HEK293 (cell line): ENCODE data around the gene ITPR2.

Experiments used
- CTCF ChIA-PET: fragments of 350-600 bp; formaldehyde crosslinking; extraction: SDS; loops from one replicate; lab custom pipeline; 2021; ENCODE audit warnings: antibody characterized with exemption; lab: Yijun Ruan, JAX
- POLR2A ChIA-PET: fragments of 300-600 bp; formaldehyde crosslinking; extraction: SDS; loops from one replicate; lab custom pipeline; 2020; ENCODE audit warnings: antibody characterized with exemption, inconsistent platforms; lab: Yijun Ruan, JAX
- H3K27ac ChIP-seq: fragments of 200-500 bp; sonication (Bioruptor generic); 2 replicates; pipeline ENCODE4 v1.5.1; 2014; ENCODE audit warnings: low read depth, low read length, control low read depth, inconsistent platforms; ENCODE audit errors: extremely low read depth
- H3K36me3 ChIP-seq, 2 experiments: fragments of 200-500 bp in 1 of 2; sonication (Bioruptor generic) in 1 of 2; 1 replicate in 1 of 2; 2 replicates in 1 of 2; pipeline ENCODE4 v1.5.1; 2014 to 2017; ENCODE audit warnings: inconsistent platforms in 2 of 2, low read length in 2 of 2; ENCODE audit not compliant: control insufficient read depth in 2 of 2, insufficient read depth in 1 of 2
- H3K4me1 ChIP-seq: fragments of 200-500 bp; sonication (Bioruptor generic); 2 replicates; pipeline ENCODE4 v1.5.1; 2014; ENCODE audit warnings: mild to moderate bottlenecking, low read length, inconsistent platforms; ENCODE audit not compliant: control insufficient read depth, insufficient read depth
- H3K4me3 ChIP-seq: 2 replicates; pipeline ENCODE4 v1.5.1; 2011; ENCODE audit warnings: low read depth, mild to moderate bottlenecking, control low read depth, low read length, moderate library complexity
- H3K9me3 ChIP-seq: fragments of 200-500 bp; sonication (Bioruptor generic); 2 replicates; pipeline ENCODE4 v1.5.1; 2014; ENCODE audit warnings: low read depth, low read length, inconsistent platforms; ENCODE audit not compliant: control insufficient read depth, insufficient read depth
- FEZF1 ChIP-seq: fragments of 450-650 bp; formaldehyde crosslinking; IDR thresholded peaks from 2 replicates; pipeline ENCODE4 v1.5.1; 2016; ENCODE audit warnings: missing biosample characterization, missing genetic modification characterization
- PRDM6 ChIP-seq: fragments of 450-650 bp; formaldehyde crosslinking; IDR thresholded peaks from 2 replicates; pipeline ENCODE4 v1.5.1; 2017; ENCODE audit warnings: missing biosample characterization, missing genetic modification characterization
- TCF7L2 ChIP-seq: IDR thresholded peaks from 2 replicates; pipeline ENCODE4 v1.6.1; 2011; ENCODE audit warnings: low read depth, mild to moderate bottlenecking, inconsistent platforms, low read length, moderate library complexity, borderline replicate concordance
- ZBTB17 ChIP-seq: fragments of 450-650 bp; formaldehyde crosslinking; IDR thresholded peaks from 2 replicates; pipeline ENCODE4 v1.5.1; 2016; ENCODE audit warnings: missing biosample characterization, missing genetic modification characterization
- ZBTB44 ChIP-seq: fragments of 450-650 bp; IDR thresholded peaks from 2 replicates; pipeline ENCODE4 v1.5.1; 2018; ENCODE audit warnings: missing biosample characterization, mild to moderate bottlenecking, missing genetic modification characterization
- ZFP37 ChIP-seq: fragments of 450-650 bp; formaldehyde crosslinking; IDR thresholded peaks from 2 replicates; pipeline ENCODE4 v1.5.1; 2016; ENCODE audit warnings: missing biosample characterization, missing genetic modification characterization
- ZNF169 ChIP-seq: fragments of 450-650 bp; formaldehyde crosslinking; IDR thresholded peaks from 2 replicates; pipeline ENCODE4 v1.5.1; 2016; ENCODE audit warnings: missing biosample characterization, missing genetic modification characterization
- ZNF175 ChIP-seq: fragments of 450-650 bp; formaldehyde crosslinking; IDR thresholded peaks from 2 replicates; pipeline ENCODE4 v1.5.1; 2016; ENCODE audit warnings: missing biosample characterization, missing genetic modification characterization
- ZNF292 ChIP-seq: fragments of 450-650 bp; formaldehyde crosslinking; IDR thresholded peaks from 2 replicates; pipeline ENCODE4 v1.5.1; 2016; ENCODE audit warnings: low read depth, missing biosample characterization, missing genetic modification characterization, borderline replicate concordance
- ZNF335 ChIP-seq: fragments of 450-650 bp; formaldehyde crosslinking; conservative IDR thresholded peaks from 2 replicates; pipeline ENCODE4 v1.5.1; 2016; ENCODE audit warnings: missing biosample characterization, missing genetic modification characterization
- ZNF354C ChIP-seq: fragments of 450-650 bp; formaldehyde crosslinking; IDR thresholded peaks from 2 replicates; pipeline ENCODE4 v1.5.1; 2016; ENCODE audit warnings: missing biosample characterization, missing genetic modification characterization, low read depth, borderline replicate concordance
- ZNF391 ChIP-seq: fragments of 450-650 bp; formaldehyde crosslinking; IDR thresholded peaks from 2 replicates; pipeline ENCODE4 v1.5.1; 2016; ENCODE audit warnings: low read depth, missing biosample characterization, missing genetic modification characterization, borderline replicate concordance
- ZNF48 ChIP-seq: fragments of 450-650 bp; formaldehyde crosslinking; IDR thresholded peaks from 2 replicates; pipeline ENCODE4 v1.5.1; 2016; ENCODE audit warnings: missing biosample characterization, missing genetic modification characterization
- ZNF501 ChIP-seq: fragments of 450-650 bp; formaldehyde crosslinking; IDR thresholded peaks from 2 replicates; pipeline ENCODE4 v1.5.1; 2016; ENCODE audit warnings: missing biosample characterization, missing genetic modification characterization
- ZNF530 ChIP-seq: fragments of 450-650 bp; formaldehyde crosslinking; IDR thresholded peaks from 2 replicates; pipeline ENCODE4 v1.5.1; 2016; ENCODE audit warnings: low read depth, missing biosample characterization, missing genetic modification characterization
- ZNF571 ChIP-seq: fragments of 450-650 bp; formaldehyde crosslinking; IDR thresholded peaks from 2 replicates; pipeline ENCODE4 v1.5.0; 2017; ENCODE audit warnings: missing biosample characterization, missing genetic modification characterization
- ZNF624 ChIP-seq: fragments of 450-650 bp; formaldehyde crosslinking; IDR thresholded peaks from 2 replicates; pipeline ENCODE4 v1.5.1; 2017; ENCODE audit warnings: missing biosample characterization, missing genetic modification characterization
- ZNF626 ChIP-seq: fragments of 450-650 bp; sonication (Bioruptor Pico); formaldehyde crosslinking; IDR thresholded peaks from 2 replicates; pipeline ENCODE4 v1.5.1; 2018; ENCODE audit warnings: missing biosample characterization, missing genetic modification characterization, inconsistent platforms
- ZNF707 ChIP-seq: fragments of 450-650 bp; formaldehyde crosslinking; IDR thresholded peaks from 2 replicates; pipeline ENCODE4 v1.5.1; 2016; ENCODE audit warnings: missing biosample characterization, missing genetic modification characterization
- ZNF747 ChIP-seq: fragments of 450-650 bp; formaldehyde crosslinking; IDR thresholded peaks from 2 replicates; pipeline ENCODE4 v1.5.1; 2016; ENCODE audit warnings: missing biosample characterization, missing genetic modification characterization
- ZNF768 ChIP-seq: fragments of 450-650 bp; formaldehyde crosslinking; IDR thresholded peaks from 2 replicates; pipeline ENCODE4 v1.5.1; 2018; ENCODE audit warnings: missing biosample characterization, mild to moderate bottlenecking, missing genetic modification characterization
- ZSCAN16 ChIP-seq: fragments of 450-650 bp; formaldehyde crosslinking; IDR thresholded peaks from 2 replicates; pipeline ENCODE4 v1.5.1; 2016; ENCODE audit warnings: missing biosample characterization, missing genetic modification characterization

ITPR2 gene

GRCh38 chr12:26686408-26686807 lies 146.6 kb downstream of the ITPR2 start:
- H3K4me1 ChIP-seq = no peaks in the 10 kb centered on the region; the same call in 1 of the 2 replicates
- TF ChIP-seq ZSCAN16 (tag by site-specific recombination) (no peak), PRDM6 (no peak), ZNF707 (tag by site-specific recombination) (no peak), ZNF169 (tag by site-specific recombination) (no peak)
- POLR2A ChIA-PET = no interaction called here
- no peak overlapping the region for H3K27ac ChIP-seq
- H3K36me3 ChIP-seq = peaks cover 0 to 10% of the 10 kb centered on the region in 2 experiments; a peak in 1 of 3 replicates
- H3K4me3 ChIP-seq = no peak overlapping the region
- H3K9me3 ChIP-seq = no peaks in the 10 kb centered on the region
- CTCF ChIA-PET = interaction anchor here (0.7 kb wide), 1 partner anchor 346 kb away, joined by 3 read pairs; no protein-coding TSS in a partner anchor

- no peak for TF ChIP-seq ZNF626 (tag by site-specific recombination)
- TF ChIP-seq ZNF175 = no peak
- TF ChIP-seq ZNF768 = no peak
- no peak for TF ChIP-seq ZNF501 (tag by site-specific recombination)
- no peak for TF ChIP-seq TCF7L2
- no peak for TF ChIP-seq ZNF292 (tag by site-specific recombination)
- no peak for TF ChIP-seq ZFP37 (tag by site-specific recombination)
- TF ChIP-seq ZNF530 (tag by site-specific recombination) = no peak
- TF ChIP-seq ZBTB44 (tag by site-specific recombination) = no peak
- no peak for TF ChIP-seq ZNF391 (tag by site-specific recombination)
- TF ChIP-seq ZNF169 (tag by site-specific recombination) = no peak
- TF ChIP-seq ZBTB17 (tag by site-specific recombination) = no peak
- TF ChIP-seq ZNF571 (tag by site-specific recombination) = no peak
- no peak for TF ChIP-seq ZNF354C (tag by site-specific recombination)
- TF ChIP-seq ZNF747 (tag by site-specific recombination) = no peak
- no peak for TF ChIP-seq FEZF1 (tag by site-specific recombination)
- TF ChIP-seq ZNF624 (tag by site-specific recombination) = no peak
- TF ChIP-seq ZNF335 (tag by site-specific recombination) = no peak
- TF ChIP-seq ZNF48 (tag by site-specific recombination) = no peak
- TF ChIP-seq, all 188 proteins: peak for 0
- Histone ChIP-seq H3K36me3 (peaks cover 0 to 10% of the 10 kb centered on the region in 2 experiments; a peak in 1 of 3 replicates), H3K27ac (no peak overlapping the region), H3K4me3 (no peak overlapping the region), H3K9me3 (no peaks in the 10 kb centered on the region), H3K4me1 (peaks cover 1% of the 10 kb centered on the region; the same call in 1 of the 2 replicates)
- CTCF ChIA-PET = no interaction called here
- POLR2A ChIA-PET = no interaction called here
Observed at GRCh38 chr12:26684101-26684500, 148.9 kb downstream of the ITPR2 start.
